HepG2 (cell line): Measurements from ENCODE around the gene IGSF11. TPM values are rescaled to one million over a fixed set of nuclear protein-coding genes. Genes with fewer than 3 reads are reported as not detected.

Experiments
- ATAC-seq: fragments of 200-7000 bp; cut with Tn5 transposase; 3 replicates; pipeline ENCODE4 v1.9.1; 2020; ENCODE audit warnings: mild to moderate bottlenecking, moderate library complexity
- BruUV-seq: library from RNA; stranded (reverse); fragments of 400-500 nt; replicated peaks from 2 replicates; lab custom pipeline; 2021; lab: Mats Ljungman, UMichigan
- CTCF ChIA-PET: fragments of 300-600 bp; formaldehyde crosslinking; extraction: SDS; loops from one replicate; lab custom pipeline; 2021; ENCODE audit warnings: low total read pairs, inconsistent platforms, low intra/inter-chr PET ratio; lab: Yijun Ruan, JAX
- POLR2A ChIA-PET: fragments of 350-600 bp; sonication (Branson Sonifier 250); formaldehyde crosslinking; loops from one replicate; lab custom pipeline; 2020; ENCODE audit warnings: antibody characterized with exemption, inconsistent platforms; lab: Yijun Ruan, JAX
- DNase-seq: peaks from one replicate; pipeline ENCODE4 v3.0.0-alpha.2; 2015; ENCODE audit warnings: low spot score
- FAIRE-seq: peaks from 3 replicates; lab custom pipeline; 2011; peaks lifted over from hg19 to GRCh38; lab: Jason Lieb, UNC
- H2AFZ ChIP-seq: one replicate; pipeline ENCODE4 v1.6.1; 2011; ENCODE audit warnings: low read length, inconsistent platforms
- H3K27ac ChIP-seq: fragments of 300-600 bp; 3 replicates; pipeline ENCODE4 v1.8.0; 2011; ENCODE audit warnings: mixed run types, mild to moderate bottlenecking, mixed read lengths, low read length, inconsistent platforms; ENCODE audit not compliant: insufficient read depth; ENCODE audit errors: extremely low read length
- H3K27me3 ChIP-seq, 2 experiments: fragments of 200-600 bp in 1 of 2; 2 replicates in 1 of 2; 3 replicates in 1 of 2; pipeline versions ENCODE4 v1.6.0 to v1.8.0; 2011; ENCODE audit warnings: low read length in 2 of 2, mild to moderate bottlenecking in 2 of 2, moderate library complexity in 2 of 2, inconsistent platforms in 1 of 2; ENCODE audit not compliant: insufficient read depth in 2 of 2, control insufficient read depth in 1 of 2
- H3K36me3 ChIP-seq, 2 experiments: fragments of 200-600 bp in 1 of 2; replicated peaks in 1 of 2; 2 replicates in 1 of 2; 3 replicates in 1 of 2; pipeline versions ENCODE4 v1.5.1 to v1.8.0; 2011; ENCODE audit warnings: low read length in 2 of 2, inconsistent platforms in 1 of 2; ENCODE audit not compliant: insufficient read depth in 2 of 2, control insufficient read depth in 1 of 2
- H3K4me1 ChIP-seq: 2 replicates; pipeline ENCODE4 v1.5.1; 2012; ENCODE audit warnings: low read length, inconsistent platforms; ENCODE audit not compliant: insufficient read depth
- H3K4me2 ChIP-seq: 2 replicates; pipeline ENCODE4 v1.6.0; 2011; ENCODE audit warnings: low read depth, low read length, inconsistent platforms
- H3K4me3 ChIP-seq, 3 experiments: fragments of 200-600 bp in 1 of 3; sonication (generic), shearing (Covaris generic) in 1 of 3; replicated peaks in 1 of 3; 2 replicates each; pipeline ENCODE4 v1.5.1; 2011 to 2016; ENCODE audit warnings: low read length in 3 of 3, inconsistent platforms in 2 of 3, low read depth in 2 of 3, mild to moderate bottlenecking in 2 of 3, control low read depth in 1 of 3, mixed read lengths in 1 of 3; ENCODE audit not compliant: insufficient read depth in 1 of 3
- H3K79me2 ChIP-seq: one replicate; pipeline ENCODE4 v1.6.1; 2011; ENCODE audit warnings: low read length, inconsistent platforms; ENCODE audit not compliant: insufficient read depth
- H3K9ac ChIP-seq: 2 replicates; pipeline ENCODE4 v1.6.0; 2011; ENCODE audit warnings: mild to moderate bottlenecking, low read depth, low read length, inconsistent platforms; ENCODE audit not compliant: insufficient read depth
- H3K9me3 ChIP-seq: 2 replicates; pipeline ENCODE4 v1.5.1; 2012; ENCODE audit warnings: mild to moderate bottlenecking, low read length
- H4K20me1 ChIP-seq: 2 replicates; pipeline ENCODE4 v1.6.0; 2011; ENCODE audit warnings: inconsistent platforms, mild to moderate bottlenecking, low read length, moderate library complexity; ENCODE audit not compliant: insufficient read depth
- CCAR2 ChIP-seq: fragments of 200-400 bp; formaldehyde crosslinking; optimal IDR thresholded peaks from 2 replicates; pipeline ENCODE3; 2018; ENCODE audit warnings: low read depth, mild to moderate bottlenecking, low read length, moderate library complexity
- ETV6 ChIP-seq: sonication (generic); formaldehyde crosslinking; conservative IDR thresholded peaks from 2 replicates; pipeline ENCODE4 v1.4.0; 2020; ENCODE audit warnings: missing genetic modification reagents
- FOXK1 ChIP-seq: sonication (generic); formaldehyde crosslinking; IDR thresholded peaks from 2 replicates; pipeline ENCODE4 v1.4.0; 2020; ENCODE audit warnings: low read depth, missing genetic modification reagents, borderline replicate concordance
- HNRNPL ChIP-seq: fragments of 200-400 bp; formaldehyde crosslinking; IDR thresholded peaks from 2 replicates; pipeline ENCODE4 v1.6.1; 2017; ENCODE audit warnings: mild to moderate bottlenecking, low read depth, low read length
- JUND ChIP-seq: sonication (generic); formaldehyde crosslinking; IDR thresholded peaks from 2 replicates; pipeline ENCODE4 v1.8.0; 2022; ENCODE audit warnings: mild to moderate bottlenecking, missing genetic modification reagents
- MEF2D ChIP-seq: sonication (generic); formaldehyde crosslinking; IDR thresholded peaks from 2 replicates; pipeline ENCODE4 v1.5.1; 2020; ENCODE audit warnings: mild to moderate bottlenecking, missing genetic modification reagents
- NPAS2 ChIP-seq: sonication (generic); formaldehyde crosslinking; IDR thresholded peaks from 2 replicates; pipeline ENCODE4 v1.8.0; 2022; ENCODE audit warnings: mild to moderate bottlenecking, missing genetic modification reagents, borderline replicate concordance
- ZIK1 ChIP-seq: sonication (generic); formaldehyde crosslinking; IDR thresholded peaks from 2 replicates; pipeline ENCODE4 v1.5.0; 2020; ENCODE audit warnings: mild to moderate bottlenecking, low read depth, missing genetic modification reagents, borderline replicate concordance
- WGBS: methylation state at CpG from one replicate; pipeline ENCODE4 v1.1.6; 2017; ENCODE audit warnings: low lambda C conversion rate; 5-methylcytosine and 5-hydroxymethylcytosine counted together
- in situ Hi-C: cut with HindIII; loops from 2 replicates; pipeline ENCODE4 v1.10.0; 2017; ENCODE audit warnings: low pct_unique_long_range_greater_than_20kb; ENCODE audit not compliant: extremely low pct_ligation_motif_present
- intact Hi-C: fragments of 100-400 bp; cut with micrococcal nuclease; formaldehyde crosslinking; loops from one replicate; pipeline ENCODE4 v1.10.0; 2022; ENCODE audit not compliant: unreplicated experiment
- polyA plus RNA-seq, 8 experiments: library from polyadenylated mRNA; depleted of rRNA in 3 of 8; stranded (reverse) in 7 of 8; unstranded in 1 of 8; fragments of >200 nt; fragmentation: Illumina TruSeq in 4 of 8; extraction: Trizol in 4 of 8; gene quantifications; 2 replicates each; pipeline versions ENCODE4 v1.2.1 to v1.2.3, GENCODE V29; 2011 to 2016; ENCODE audit warnings: low read depth in 4 of 8, missing spikeins in 1 of 8, mixed read lengths in 1 of 8; ENCODE audit not compliant: insufficient read depth in 1 of 8
- total RNA-seq, 5 experiments: library from RNA; depleted of rRNA; stranded (reverse); fragments of >200 nt; fragmentation: Illumina TruSeq; extraction: Trizol; gene quantifications; 2 replicates each; pipeline ENCODE4 v1.2.3, GENCODE V29; 2016; ENCODE audit warnings: low read depth in 1 of 5
- TF ChIP-seq, protein P1 (sequence below): IDR thresholded peaks from 2 replicates; pipeline ENCODE4 v1.6.1; 2018; ENCODE audit warnings: missing genetic modification reagents
- TF ChIP-seq, protein P2 (sequence below): sonication (generic); formaldehyde crosslinking; IDR thresholded peaks from 2 replicates; pipeline ENCODE4 v1.4.0; 2020; ENCODE audit warnings: missing genetic modification reagents
- TF ChIP-seq, protein P3 (sequence below): IDR thresholded peaks from 2 replicates; pipeline ENCODE4 v1.6.1; 2016; ENCODE audit warnings: missing genetic modification reagents, missing compliant biosample characterization

Gene IGSF11
- total and polyA plus RNA-seq, 2 of the 13 experiments (the other 11 are each of a cell fraction or from before 2014, with no cell fraction given), result not detected

DNA sequence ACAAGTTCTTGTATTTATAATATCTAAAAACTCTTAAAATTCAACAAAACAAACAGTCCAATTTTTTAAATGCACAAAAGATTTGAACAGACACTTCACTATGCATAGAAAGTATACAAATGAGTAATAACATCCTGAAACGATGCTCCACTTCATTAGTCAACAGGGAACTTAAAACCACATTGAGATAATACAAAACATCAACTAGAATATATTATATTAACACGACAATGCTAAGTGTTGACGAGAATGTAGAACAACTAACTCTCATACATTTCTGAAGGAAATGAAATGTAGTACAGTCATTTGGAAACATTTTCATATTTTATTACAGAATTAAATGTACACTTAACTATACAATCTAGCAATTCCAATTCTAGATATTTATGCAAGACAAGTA, 93.4 kb downstream of the IGSF11 start:
- H3K79me2 ChIP-seq, result no peaks in the 10 kb centered on the region
- no peak overlapping the region for H3K4me2 ChIP-seq
- ATAC-seq (no peak), DNase-seq (no peak), FAIRE-seq (no peak)
- POLR2A ChIA-PET, result no interaction called here
- no peak overlapping the region for H2AFZ ChIP-seq
- TF ChIP-seq, protein P1, sequence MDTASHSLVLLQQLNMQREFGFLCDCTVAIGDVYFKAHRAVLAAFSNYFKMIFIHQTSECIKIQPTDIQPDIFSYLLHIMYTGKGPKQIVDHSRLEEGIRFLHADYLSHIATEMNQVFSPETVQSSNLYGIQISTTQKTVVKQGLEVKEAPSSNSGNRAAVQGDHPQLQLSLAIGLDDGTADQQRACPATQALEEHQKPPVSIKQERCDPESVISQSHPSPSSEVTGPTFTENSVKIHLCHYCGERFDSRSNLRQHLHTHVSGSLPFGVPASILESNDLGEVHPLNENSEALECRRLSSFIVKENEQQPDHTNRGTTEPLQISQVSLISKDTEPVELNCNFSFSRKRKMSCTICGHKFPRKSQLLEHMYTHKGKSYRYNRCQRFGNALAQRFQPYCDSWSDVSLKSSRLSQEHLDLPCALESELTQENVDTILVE, result no peak
- TF ChIP-seq MEF2D (CRISPR knock-in tag) (no peak), HNRNPL (no peak), FOXK1 (CRISPR knock-in tag) (no peak), JUND (CRISPR knock-in tag) (no peak), ZIK1 (CRISPR knock-in tag) (no peak), CCAR2 (no peak), NPAS2 (CRISPR knock-in tag) (no peak), ETV6 (CRISPR knock-in tag) (no peak)
- TF ChIP-seq, protein P2, sequence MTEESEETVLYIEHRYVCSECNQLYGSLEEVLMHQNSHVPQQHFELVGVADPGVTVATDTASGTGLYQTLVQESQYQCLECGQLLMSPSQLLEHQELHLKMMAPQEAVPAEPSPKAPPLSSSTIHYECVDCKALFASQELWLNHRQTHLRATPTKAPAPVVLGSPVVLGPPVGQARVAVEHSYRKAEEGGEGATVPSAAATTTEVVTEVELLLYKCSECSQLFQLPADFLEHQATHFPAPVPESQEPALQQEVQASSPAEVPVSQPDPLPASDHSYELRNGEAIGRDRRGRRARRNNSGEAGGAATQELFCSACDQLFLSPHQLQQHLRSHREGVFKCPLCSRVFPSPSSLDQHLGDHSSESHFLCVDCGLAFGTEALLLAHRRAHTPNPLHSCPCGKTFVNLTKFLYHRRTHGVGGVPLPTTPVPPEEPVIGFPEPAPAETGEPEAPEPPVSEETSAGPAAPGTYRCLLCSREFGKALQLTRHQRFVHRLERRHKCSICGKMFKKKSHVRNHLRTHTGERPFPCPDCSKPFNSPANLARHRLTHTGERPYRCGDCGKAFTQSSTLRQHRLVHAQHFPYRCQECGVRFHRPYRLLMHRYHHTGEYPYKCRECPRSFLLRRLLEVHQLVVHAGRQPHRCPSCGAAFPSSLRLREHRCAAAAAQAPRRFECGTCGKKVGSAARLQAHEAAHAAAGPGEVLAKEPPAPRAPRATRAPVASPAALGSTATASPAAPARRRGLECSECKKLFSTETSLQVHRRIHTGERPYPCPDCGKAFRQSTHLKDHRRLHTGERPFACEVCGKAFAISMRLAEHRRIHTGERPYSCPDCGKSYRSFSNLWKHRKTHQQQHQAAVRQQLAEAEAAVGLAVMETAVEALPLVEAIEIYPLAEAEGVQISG (CRISPR knock-in tag), result no peak
- TF ChIP-seq, protein P3, sequence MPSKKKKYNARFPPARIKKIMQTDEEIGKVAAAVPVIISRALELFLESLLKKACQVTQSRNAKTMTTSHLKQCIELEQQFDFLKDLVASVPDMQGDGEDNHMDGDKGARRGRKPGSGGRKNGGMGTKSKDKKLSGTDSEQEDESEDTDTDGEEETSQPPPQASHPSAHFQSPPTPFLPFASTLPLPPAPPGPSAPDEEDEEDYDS (CRISPR knock-in tag), result no peak
- 17% methylated on average over 3 of the region's 3 CpGs for WGBS
- H3K4me1 ChIP-seq, result no peaks in the 10 kb centered on the region
- no peak overlapping the region for H3K9ac ChIP-seq
- in situ Hi-C loops (no loop called here), intact Hi-C loops (no loop called here)
- CTCF ChIA-PET, result no interaction called here
- H3K27me3 ChIP-seq, result no peaks in the 10 kb centered on the region
- no peaks in the 10 kb centered on the region for H3K9me3 ChIP-seq
- H3K27ac ChIP-seq, result no peak overlapping the region
- H4K20me1 ChIP-seq, result no peaks in the 10 kb centered on the region
- BruUV-seq, result no TSS peak
- no peaks in the 10 kb centered on the region for H3K36me3 ChIP-seq
- H3K4me3 ChIP-seq, result no peak overlapping the region
